Lower leg skin (tissue), 4 donors: ENCODE results near the gene PIK3R1. TPM values are rescaled to one million over a fixed set of nuclear protein-coding genes. Genes with fewer than 3 reads are reported as not detected.

Source experiments
- DNase-seq, 2 donors: peaks; one replicate each; pipeline ENCODE4 v3.0.0-alpha.2; 2019; ENCODE audit warnings: low spot score in 2 of 2
- H3K4me3 ChIP-seq: fragments of 200-600 bp; sonication (generic); 2 replicates; pipeline ENCODE4 v1.5.1; 2017; ENCODE audit warnings: mild to moderate bottlenecking, low read depth; ENCODE audit not compliant: poor library complexity, severe bottlenecking
- CTCF ChIP-seq, 3 donors: fragments of 450-650 bp; IDR thresholded peaks; one replicate each; pipeline ENCODE4 v1.5.1; 2016; ENCODE audit warnings: antibody characterized with exemption in 3 of 3, mild to moderate bottlenecking in 3 of 3, moderate library complexity in 2 of 3
- POLR2A ChIP-seq, 2 donors: fragments of 450-650 bp; IDR thresholded peaks; one replicate each; pipeline ENCODE4 v1.6.1; 2016 to 2017; ENCODE audit warnings: antibody characterized with exemption in 2 of 2, mild to moderate bottlenecking in 1 of 2, moderate library complexity in 1 of 2
- WGBS, 2 donors: methylation state at CpG; one replicate each; pipeline ENCODE4 v1.1.5; 2018; 5-methylcytosine and 5-hydroxymethylcytosine counted together
- intact Hi-C: fragments of 100-400 bp; cut with DNase I; formaldehyde crosslinking; loops from one replicate; pipeline ENCODE4 v1.15.0; 2023; ENCODE audit warnings: low total_unique reads
- total RNA-seq, 4 donors: library from RNA; depleted of rRNA; stranded (reverse); fragments of >200 nt; gene quantifications; one replicate each; pipeline ENCODE4 v1.1.0, GENCODE V29; 2016

Gene PIK3R1
- total RNA-seq, 4 donors from 2014 or later: 102 to 245 (median 137) TPM

- no peak for DNase-seq
- intact Hi-C loops: no loop called here
- no peak overlapping the region for H3K4me3 ChIP-seq
- TF ChIP-seq POLR2A (IDR thresholded peaks at IDR 0.05): no peak
- TF ChIP-seq CTCF (IDR thresholded peaks at IDR 0.05): no peak
- WGBS, 2 donors: 56 to 62% methylated on average over 6 of the region's 6 CpGs
Observed at GRCh38 chr5:68255305-68256120, 40.0 kb downstream of the PIK3R1 start.

- intact Hi-C loops: no loop called here
- TF ChIP-seq POLR2A (IDR thresholded peaks at IDR 0.05) (no peak), CTCF (IDR thresholded peaks at IDR 0.05) (no peak)
- 62 to 63% methylated on average over 3 of the region's 3 CpGs for WGBS, 2 donors
Observed at GRCh38 chr5:68257210-68257609, 41.7 kb downstream of the PIK3R1 start.

GRCh38 chr5:68258531-68258930 lies 43.0 kb downstream of the PIK3R1 start:
- TF ChIP-seq POLR2A (IDR thresholded peaks at IDR 0.05): no peak
- no peak for TF ChIP-seq CTCF (IDR thresholded peaks at IDR 0.05)
- intact Hi-C loops: no loop called here
- H3K4me3 ChIP-seq: no peak overlapping the region
- no peak for DNase-seq
- WGBS, 2 donors: 53 to 58% methylated on average over 4 of the region's 4 CpGs

More at GRCh38 chr5:68257210-68257609, 41.7 kb downstream of the PIK3R1 start:
- no peak for DNase-seq
- no peak overlapping the region for H3K4me3 ChIP-seq

- WGBS, 2 donors: 72 to 79% methylated on average over 2 of the region's 2 CpGs
- no peak for DNase-seq
- intact Hi-C loops: loop anchor here (10.0 kb wide), 1 partner anchor 1015 kb away; no protein-coding TSS in a partner anchor
- TF ChIP-seq CTCF (IDR thresholded peaks at IDR 0.05): no peak
- no peak for TF ChIP-seq POLR2A (IDR thresholded peaks at IDR 0.05)
- no peak overlapping the region for H3K4me3 ChIP-seq
Observed at GRCh38 chr5:68259700-68260099, 44.1 kb downstream of the PIK3R1 start.

GRCh38 chr5:68260467-68260866 lies 44.9 kb downstream of the PIK3R1 start:
- WGBS, 2 donors: 59 to 65% methylated on average over 3 of the region's 3 CpGs
- intact Hi-C loops: loop anchor here (10.0 kb wide), 1 partner anchor 1016 kb away; no protein-coding TSS in a partner anchor
- no peak for DNase-seq
- no peak for TF ChIP-seq CTCF (IDR thresholded peaks at IDR 0.05)
- TF ChIP-seq POLR2A (IDR thresholded peaks at IDR 0.05): no peak
- no peak overlapping the region for H3K4me3 ChIP-seq
